Measurements from ENCODE around the gene MRPS10.
"Not testable (repeated sequence)": the region's sequence is repeated elsewhere in the genome, so short reads cannot be mapped to it uniquely, and the experiment has no call there.

The MRPS10 gene

GRCh38 chr6:42237857-42238256, 20.2 kb upstream of the MRPS10 start:
- no peak for DNase-seq (ENCODE audit: low spot score)

GRCh38 chr6:42236682-42237473, 19.2 kb upstream of the MRPS10 start:
- DNase-seq (ENCODE audit: low spot score) = no peak

- DNase-seq (ENCODE audit: low spot score) = no peak
Measured at GRCh38 chr6:42236030-42236429, 18.4 kb upstream of the MRPS10 start.

GRCh38 chr6:42232035-42232434, 14.4 kb upstream of the MRPS10 start:
- DNase-seq (ENCODE audit: low spot score) = no peak

- no peak for DNase-seq (ENCODE audit: low spot score)
Measured at GRCh38 chr6:42230345-42231321, 13.0 kb upstream of the MRPS10 start.

- DNase-seq (ENCODE audit: low spot score) = no peak
Measured at GRCh38 chr6:42229506-42230119, 12.0 kb upstream of the MRPS10 start.

- no peak for DNase-seq (ENCODE audit: low spot score)
Measured at GRCh38 chr6:42228305-42228704, 10.6 kb upstream of the MRPS10 start.

GRCh38 chr6:42227173-42227850, 9.7 kb upstream of the MRPS10 start:
- no peak for DNase-seq (ENCODE audit: low spot score)

- no peak for DNase-seq (ENCODE audit: low spot score)
Measured at GRCh38 chr6:42226645-42227143, 9.0 kb upstream of the MRPS10 start.

GRCh38 chr6:42226161-42226611, 8.5 kb upstream of the MRPS10 start:
- no peak for DNase-seq (ENCODE audit: low spot score)

GRCh38 chr6:42225419-42225818, 7.8 kb upstream of the MRPS10 start:
- DNase-seq (ENCODE audit: low spot score) = no peak

GRCh38 chr6:42225029-42225339, 7.3 kb upstream of the MRPS10 start:
- no peak for DNase-seq (ENCODE audit: low spot score)

- DNase-seq (ENCODE audit: low spot score) = peak; percentile 3
Measured at GRCh38 chr6:42224222-42225028, 6.8 kb upstream of the MRPS10 start.

- DNase-seq (ENCODE audit: low spot score) = no peak
Measured at GRCh38 chr6:42222448-42222847, 4.8 kb upstream of the MRPS10 start.

- DNase-seq (ENCODE audit: low spot score) = no peak
Measured at GRCh38 chr6:42221546-42221945, 3.9 kb upstream of the MRPS10 start.

- no peak for DNase-seq (ENCODE audit: low spot score)
Measured at GRCh38 chr6:42220807-42221206, 3.1 kb upstream of the MRPS10 start.

GRCh38 chr6:42217157-42217518, 523 bp downstream of the MRPS10 start:
- DNase-seq (ENCODE audit: low spot score) = no peak

GRCh38 chr6:42216495-42216894, 1.2 kb downstream of the MRPS10 start:
- DNase-seq (ENCODE audit: low spot score) = not testable (repeated sequence)

GRCh38 chr6:42212442-42212841, 5.2 kb downstream of the MRPS10 start:
- DNase-seq (ENCODE audit: low spot score) = no peak

GRCh38 chr6:42211726-42212125, 5.9 kb downstream of the MRPS10 start:
- no peak for DNase-seq (ENCODE audit: low spot score)

- no peak for DNase-seq (ENCODE audit: low spot score)
Measured at GRCh38 chr6:42210551-42210950, 7.1 kb downstream of the MRPS10 start.
